ENCODE data around the gene CACNA1S. TPM values are rescaled to one million over a fixed set of nuclear protein-coding genes. Genes with fewer than 3 reads are reported as not detected.

CACNA1S gene
- polyA plus RNA-seq, 2 donors = not detected

GRCh38 chr1:201004732-201005131 is 107.5 kb downstream of the CACNA1S start:
- Histone ChIP-seq H3K4me3 (ENCODE audit: low read depth in 1 of 2, low read length in 2 of 2) (no peak overlapping the region), H3K36me3 (ENCODE audit: control insufficient read depth in 2 of 2, insufficient read depth in 2 of 2, low read length in 1 of 2) (no peaks in the 10 kb centered on the region), H3K27ac (ENCODE audit: low read depth in 2 of 2, low read length in 1 of 2) (no peak overlapping the region), H3K27me3 (ENCODE audit: control insufficient read depth in 1 of 2, insufficient read depth in 2 of 2, low read length in 2 of 2) (no peaks in the 10 kb centered on the region), H3K4me1 (ENCODE audit: control insufficient read depth in 2 of 2, insufficient read depth in 2 of 2, low read length in 1 of 2) (peaks cover 0 to 2% of the 10 kb centered on the region in 2 donors), H3K9me3 (ENCODE audit: control insufficient read depth in 2 of 2, insufficient read depth in 1 of 2, low read depth in 1 of 2, low read length in 1 of 2) (peaks cover 0 to 3% of the 10 kb centered on the region in 2 donors)
- 88 to 90% methylated on average over 14 of the region's 14 CpGs for WGBS, 2 donors

DNA sequence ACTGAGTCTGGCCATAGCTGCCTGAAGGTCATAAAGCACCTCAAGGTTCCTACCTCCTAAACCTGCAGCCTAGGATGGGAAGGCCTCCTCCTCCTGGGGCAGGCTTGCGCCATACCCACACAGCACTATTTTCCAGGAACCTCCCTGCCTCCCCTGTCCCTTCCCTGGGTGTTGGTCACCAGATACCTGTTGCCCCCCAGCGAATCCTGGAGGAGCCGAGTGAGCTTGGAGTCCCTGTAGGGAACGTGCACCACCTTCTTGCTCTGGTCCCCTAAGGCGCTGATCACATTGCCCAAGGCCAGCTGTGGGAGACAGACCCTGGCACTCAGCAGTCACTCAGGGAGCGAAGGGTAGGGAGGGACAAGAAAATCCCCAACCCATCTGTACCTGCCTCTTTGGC is 108.1 kb downstream of the CACNA1S start:
- no peaks in the 10 kb centered on the region for H3K27me3 ChIP-seq (ENCODE audit: control insufficient read depth in 1 of 2, insufficient read depth in 2 of 2, low read length in 2 of 2)
- 93 to 94% methylated on average over 6 of the region's 6 CpGs for WGBS, 2 donors
- H3K9me3 ChIP-seq (ENCODE audit: control insufficient read depth in 2 of 2, insufficient read depth in 1 of 2, low read depth in 1 of 2, low read length in 1 of 2) = peaks cover 0 to 3% of the 10 kb centered on the region in 2 donors
- no peaks in the 10 kb centered on the region for H3K36me3 ChIP-seq (ENCODE audit: control insufficient read depth in 2 of 2, insufficient read depth in 2 of 2, low read length in 1 of 2)
- no peak overlapping the region for H3K27ac ChIP-seq (ENCODE audit: low read depth in 2 of 2, low read length in 1 of 2)
- H3K4me1 ChIP-seq (ENCODE audit: control insufficient read depth in 2 of 2, insufficient read depth in 2 of 2, low read length in 1 of 2) = peaks cover 0 to 2% of the 10 kb centered on the region in 2 donors
- no peak overlapping the region for H3K4me3 ChIP-seq (ENCODE audit: low read depth in 1 of 2, low read length in 2 of 2)

GRCh38 chr1:201002510-201002909 is 109.7 kb downstream of the CACNA1S start:
- Histone ChIP-seq H3K4me1 (ENCODE audit: control insufficient read depth in 2 of 2, insufficient read depth in 2 of 2, low read length in 1 of 2) (peaks cover 0 to 2% of the 10 kb centered on the region in 2 donors), H3K27ac (ENCODE audit: low read depth in 2 of 2, low read length in 1 of 2) (no peak overlapping the region), H3K36me3 (ENCODE audit: control insufficient read depth in 2 of 2, insufficient read depth in 2 of 2, low read length in 1 of 2) (no peaks in the 10 kb centered on the region), H3K27me3 (ENCODE audit: control insufficient read depth in 1 of 2, insufficient read depth in 2 of 2, low read length in 2 of 2) (no peaks in the 10 kb centered on the region), H3K4me3 (ENCODE audit: low read depth in 1 of 2, low read length in 2 of 2) (no peak overlapping the region), H3K9me3 (ENCODE audit: control insufficient read depth in 2 of 2, insufficient read depth in 1 of 2, low read depth in 1 of 2, low read length in 1 of 2) (peaks cover 0 to 3% of the 10 kb centered on the region in 2 donors)
- 86 to 89% methylated on average over 1 of the region's 1 CpG for WGBS, 2 donors

GRCh38 chr1:201001962-201002361 is 110.3 kb downstream of the CACNA1S start:
- no peaks in the 10 kb centered on the region for H3K36me3 ChIP-seq (ENCODE audit: control insufficient read depth in 2 of 2, insufficient read depth in 2 of 2, low read length in 1 of 2)
- H3K4me3 ChIP-seq (ENCODE audit: low read depth in 1 of 2, low read length in 2 of 2) = no peak overlapping the region
- no peak overlapping the region for H3K27ac ChIP-seq (ENCODE audit: low read depth in 2 of 2, low read length in 1 of 2)
- no peaks in the 10 kb centered on the region for H3K27me3 ChIP-seq (ENCODE audit: control insufficient read depth in 1 of 2, insufficient read depth in 2 of 2, low read length in 2 of 2)
- H3K9me3 ChIP-seq (ENCODE audit: control insufficient read depth in 2 of 2, insufficient read depth in 1 of 2, low read depth in 1 of 2, low read length in 1 of 2) = peaks cover 0 to 3% of the 10 kb centered on the region in 2 donors
- H3K4me1 ChIP-seq (ENCODE audit: control insufficient read depth in 2 of 2, insufficient read depth in 2 of 2, low read length in 1 of 2) = peaks cover 0 to 2% of the 10 kb centered on the region in 2 donors
- WGBS, 2 donors = 77 to 85% methylated on average over 11 of the region's 11 CpGs

- no peaks in the 10 kb centered on the region for H3K27me3 ChIP-seq (ENCODE audit: control insufficient read depth in 1 of 2, insufficient read depth in 2 of 2, low read length in 2 of 2)
- H3K4me3 ChIP-seq (ENCODE audit: low read depth in 1 of 2, low read length in 2 of 2) = no peak overlapping the region
- H3K9me3 ChIP-seq (ENCODE audit: control insufficient read depth in 2 of 2, insufficient read depth in 1 of 2, low read depth in 1 of 2, low read length in 1 of 2) = peaks cover 0 to 3% of the 10 kb centered on the region in 2 donors
- H3K27ac ChIP-seq (ENCODE audit: low read depth in 2 of 2, low read length in 1 of 2) = no peak overlapping the region
- no peaks in the 10 kb centered on the region for H3K4me1 ChIP-seq (ENCODE audit: control insufficient read depth in 2 of 2, insufficient read depth in 2 of 2, low read length in 1 of 2)
- no peaks in the 10 kb centered on the region for H3K36me3 ChIP-seq (ENCODE audit: control insufficient read depth in 2 of 2, insufficient read depth in 2 of 2, low read length in 1 of 2)
- 96 to 97% methylated on average over 25 of the region's 25 CpGs for WGBS, 2 donors
Observed at GRCh38 chr1:201000391-201000790, 111.8 kb downstream of the CACNA1S start.

DNA sequence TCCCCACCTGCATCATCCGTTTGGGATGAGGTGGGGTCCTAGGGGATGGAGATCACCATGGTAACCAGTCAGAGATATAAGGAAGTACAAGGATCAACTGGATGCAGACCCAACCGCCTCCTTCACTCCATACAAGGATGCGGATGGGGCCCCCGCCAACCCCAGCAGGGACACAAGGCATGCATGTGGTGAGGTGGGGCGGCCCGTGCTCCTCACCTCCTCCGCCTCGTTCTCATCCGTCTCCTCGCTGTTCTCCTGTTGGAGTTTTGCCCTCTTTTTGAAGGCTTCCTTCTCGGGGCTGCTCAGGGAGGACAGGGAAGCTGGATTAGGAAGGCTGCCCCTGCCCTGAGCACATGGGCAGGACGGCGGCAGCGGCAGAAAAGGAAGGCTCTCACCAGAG is 112.6 kb downstream of the CACNA1S start:
- Histone ChIP-seq H3K27ac (ENCODE audit: low read depth in 2 of 2, low read length in 1 of 2) (no peak overlapping the region), H3K4me3 (ENCODE audit: low read depth in 1 of 2, low read length in 2 of 2) (no peak overlapping the region), H3K36me3 (ENCODE audit: control insufficient read depth in 2 of 2, insufficient read depth in 2 of 2, low read length in 1 of 2) (no peaks in the 10 kb centered on the region), H3K9me3 (ENCODE audit: control insufficient read depth in 2 of 2, insufficient read depth in 1 of 2, low read depth in 1 of 2, low read length in 1 of 2) (peaks cover 0 to 3% of the 10 kb centered on the region in 2 donors), H3K27me3 (ENCODE audit: control insufficient read depth in 1 of 2, insufficient read depth in 2 of 2, low read length in 2 of 2) (no peaks in the 10 kb centered on the region), H3K4me1 (ENCODE audit: control insufficient read depth in 2 of 2, insufficient read depth in 2 of 2, low read length in 1 of 2) (no peaks in the 10 kb centered on the region)
- 92 to 96% methylated on average over 14 of the region's 14 CpGs for WGBS, 2 donors

DNA sequence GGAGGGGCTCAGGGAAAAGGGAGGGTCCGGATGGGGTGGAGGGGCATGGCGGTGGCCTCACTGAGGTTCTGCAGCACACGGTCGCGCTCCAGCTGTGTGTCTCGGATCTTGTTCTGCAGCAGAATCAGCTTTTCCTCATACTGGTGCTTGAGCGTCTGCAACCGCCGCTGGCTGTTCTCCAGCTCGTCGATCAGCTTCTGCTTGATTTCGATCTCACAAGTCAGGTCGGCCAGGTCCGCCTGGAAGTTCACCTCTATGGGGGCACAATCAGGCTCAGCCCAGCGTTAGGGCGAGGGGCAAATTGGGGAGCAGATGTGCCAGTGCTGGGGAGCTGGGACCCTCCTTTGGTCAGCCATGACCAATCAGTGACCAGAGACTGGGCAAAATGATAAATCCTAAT is 113.9 kb downstream of the CACNA1S start:
- Histone ChIP-seq H3K4me1 (ENCODE audit: control insufficient read depth in 2 of 2, insufficient read depth in 2 of 2, low read length in 1 of 2) (no peaks in the 10 kb centered on the region), H3K27ac (ENCODE audit: low read depth in 2 of 2, low read length in 1 of 2) (no peak overlapping the region), H3K36me3 (ENCODE audit: control insufficient read depth in 2 of 2, insufficient read depth in 2 of 2, low read length in 1 of 2) (no peaks in the 10 kb centered on the region), H3K27me3 (ENCODE audit: control insufficient read depth in 1 of 2, insufficient read depth in 2 of 2, low read length in 2 of 2) (no peaks in the 10 kb centered on the region), H3K4me3 (ENCODE audit: low read depth in 1 of 2, low read length in 2 of 2) (no peak overlapping the region), H3K9me3 (ENCODE audit: control insufficient read depth in 2 of 2, insufficient read depth in 1 of 2, low read depth in 1 of 2, low read length in 1 of 2) (peaks cover 0 to 3% of the 10 kb centered on the region in 2 donors)
- WGBS, 2 donors = 95 to 97% methylated on average over 16 of the region's 16 CpGs

DNA sequence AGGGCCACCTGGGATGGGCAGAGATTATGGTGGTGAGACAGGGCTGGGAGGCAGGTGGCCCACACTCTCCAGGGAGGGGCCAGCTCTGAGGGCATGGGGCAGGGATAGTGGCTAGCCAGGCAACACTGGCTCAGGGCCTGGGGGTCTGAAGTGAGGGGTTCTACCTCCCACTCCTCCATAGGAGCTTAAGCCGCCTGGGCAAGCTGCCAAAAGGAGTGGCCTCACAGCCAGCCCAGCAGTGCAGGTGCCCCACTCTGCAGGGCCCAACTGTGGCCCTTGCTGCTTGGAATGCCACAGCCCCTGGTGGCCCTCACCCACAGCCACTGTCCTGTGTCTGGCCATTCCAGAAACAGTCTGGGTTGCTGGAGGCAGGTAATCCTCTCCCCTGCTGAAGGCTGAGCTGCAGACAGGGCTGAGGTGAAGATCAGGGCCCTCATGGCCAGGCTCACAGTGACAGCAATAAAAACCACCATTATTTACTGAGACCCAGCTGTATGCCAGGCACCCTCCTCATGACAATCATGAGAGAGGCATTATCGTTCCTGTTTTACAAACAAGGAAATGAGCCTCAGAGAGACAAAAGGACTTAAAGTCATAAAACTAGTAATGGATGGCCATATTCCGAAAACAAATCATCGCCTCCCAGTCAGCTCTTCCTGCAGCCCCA is 119.7 kb downstream of the CACNA1S start:
- WGBS, 2 donors = 67 to 74% methylated on average over 4 of the region's 4 CpGs
- Histone ChIP-seq H3K36me3 (ENCODE audit: control insufficient read depth in 2 of 2, insufficient read depth in 2 of 2, low read length in 1 of 2) (peaks cover 0 to 4% of the 10 kb centered on the region in 2 donors), H3K9me3 (ENCODE audit: control insufficient read depth in 2 of 2, insufficient read depth in 1 of 2, low read depth in 1 of 2, low read length in 1 of 2) (no peaks in the 10 kb centered on the region), H3K4me1 (ENCODE audit: control insufficient read depth in 2 of 2, insufficient read depth in 2 of 2, low read length in 1 of 2) (no peaks in the 10 kb centered on the region), H3K27ac (ENCODE audit: low read depth in 2 of 2, low read length in 1 of 2) (no peak overlapping the region), H3K4me3 (ENCODE audit: low read depth in 1 of 2, low read length in 2 of 2) (no peak overlapping the region), H3K27me3 (ENCODE audit: control insufficient read depth in 1 of 2, insufficient read depth in 2 of 2, low read length in 2 of 2) (no peaks in the 10 kb centered on the region)

DNA sequence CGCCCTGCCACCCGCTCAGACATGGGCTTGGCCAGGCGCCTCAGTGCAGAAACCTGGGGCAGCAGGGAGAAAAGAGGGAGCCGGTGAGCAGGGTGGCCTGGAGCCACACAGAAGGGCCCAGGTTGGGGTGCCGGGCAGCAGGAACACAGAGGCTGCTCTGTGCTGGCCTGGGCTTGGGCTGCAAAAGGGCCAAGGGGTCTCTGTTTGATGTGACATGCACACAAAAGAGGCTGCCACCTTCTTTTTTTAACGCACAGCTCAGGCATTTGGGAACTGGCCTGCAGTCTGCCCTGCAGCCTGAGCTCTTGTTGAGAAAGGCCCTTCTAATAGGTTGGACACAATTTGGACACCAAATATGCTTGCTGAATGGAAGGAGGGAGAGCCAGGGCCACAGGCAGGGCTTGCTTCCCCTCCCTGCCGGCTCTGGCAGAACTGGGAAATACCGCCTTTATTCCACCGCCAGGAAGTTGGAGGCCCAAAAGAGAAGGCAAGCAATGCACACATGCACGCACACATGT is 121.1 kb downstream of the CACNA1S start:
- WGBS, 2 donors = 73 to 80% methylated on average over 10 of the region's 10 CpGs

GRCh38 chr1:200990114-200990513 is 122.1 kb downstream of the CACNA1S start:
- Histone ChIP-seq H3K9me3 (ENCODE audit: control insufficient read depth in 2 of 2, insufficient read depth in 1 of 2, low read depth in 1 of 2, low read length in 1 of 2) (no peaks in the 10 kb centered on the region), H3K4me3 (ENCODE audit: low read depth in 1 of 2, low read length in 2 of 2) (no peak overlapping the region), H3K27me3 (ENCODE audit: control insufficient read depth in 1 of 2, insufficient read depth in 2 of 2, low read length in 2 of 2) (no peaks in the 10 kb centered on the region), H3K36me3 (ENCODE audit: control insufficient read depth in 2 of 2, insufficient read depth in 2 of 2, low read length in 1 of 2) (peaks cover 0 to 4% of the 10 kb centered on the region in 2 donors), H3K4me1 (ENCODE audit: control insufficient read depth in 2 of 2, insufficient read depth in 2 of 2, low read length in 1 of 2) (no peaks in the 10 kb centered on the region), H3K27ac (ENCODE audit: low read depth in 2 of 2, low read length in 1 of 2) (no peak overlapping the region)
- WGBS, 2 donors = 91 to 93% methylated on average over 9 of the region's 9 CpGs

More for the DNA sequence above, 121.1 kb downstream of the CACNA1S start:
- no peak overlapping the region for H3K4me3 ChIP-seq (ENCODE audit: low read depth in 1 of 2, low read length in 2 of 2)
- H3K36me3 ChIP-seq (ENCODE audit: control insufficient read depth in 2 of 2, insufficient read depth in 2 of 2, low read length in 1 of 2) = peaks cover 0 to 4% of the 10 kb centered on the region in 2 donors
- no peaks in the 10 kb centered on the region for H3K4me1 ChIP-seq (ENCODE audit: control insufficient read depth in 2 of 2, insufficient read depth in 2 of 2, low read length in 1 of 2)
- H3K9me3 ChIP-seq (ENCODE audit: control insufficient read depth in 2 of 2, insufficient read depth in 1 of 2, low read depth in 1 of 2, low read length in 1 of 2) = no peaks in the 10 kb centered on the region
- H3K27me3 ChIP-seq (ENCODE audit: control insufficient read depth in 1 of 2, insufficient read depth in 2 of 2, low read length in 2 of 2) = no peaks in the 10 kb centered on the region
- H3K27ac ChIP-seq (ENCODE audit: low read depth in 2 of 2, low read length in 1 of 2) = no peak overlapping the region
